CD4-positive, alpha-beta T cell (primary cell): ENCODE results near the gene KCNK3. TPM values are rescaled to one million over a fixed set of nuclear protein-coding genes. Genes with fewer than 3 reads are reported as not detected.

Source experiments
- ATAC-seq: fragments of 200-7000 bp; cut with Tn5 transposase; one replicate; pipeline ENCODE4 v1.10.0; 2022; ENCODE audit warnings: mild to moderate bottlenecking; ENCODE audit not compliant: poor library complexity
- CTCF ChIA-PET: fragments of 350-600 bp; sonication (Branson Sonifier 250); formaldehyde crosslinking; loops from one replicate; lab custom pipeline; 2021; ENCODE audit warnings: antibody characterized with exemption, inconsistent platforms; lab: Charles Lee
- POLR2A ChIA-PET: fragments of 350-600 bp; sonication (Branson Sonifier 250); formaldehyde crosslinking; loops from one replicate; lab custom pipeline; 2021; ENCODE audit warnings: antibody characterized with exemption, inconsistent platforms; lab: Charles Lee
- DNase-seq, 14 experiments: peaks; one replicate each; pipeline ENCODE4 v3.0.0-alpha.2; 2013 to 2020; ENCODE audit warnings: mixed read lengths in 2 of 14
- H3K27ac ChIP-seq, 2 donors: one replicate each; pipeline versions ENCODE4 v1.5.1 to v1.7.0; 2013; ENCODE audit warnings: low read length in 2 of 2, low read depth in 1 of 2, mild to moderate bottlenecking in 1 of 2
- H3K27me3 ChIP-seq, 2 experiments: 1 replicate in 1 of 2; 2 replicates in 1 of 2; pipeline versions ENCODE4 v1.6.1 to v1.7.0; 2013; ENCODE audit warnings: low read length in 2 of 2, control low read depth in 1 of 2, mild to moderate bottlenecking in 1 of 2, moderate library complexity in 1 of 2; ENCODE audit not compliant: insufficient read depth in 2 of 2, control insufficient read depth in 1 of 2
- H3K36me3 ChIP-seq: one replicate; pipeline ENCODE4 v1.6.1; 2013; ENCODE audit warnings: low read length, control low read depth; ENCODE audit not compliant: insufficient read depth
- H3K4me1 ChIP-seq: one replicate; pipeline ENCODE4 v1.6.1; 2013; ENCODE audit warnings: low read length, control low read depth; ENCODE audit not compliant: insufficient read depth
- H3K4me3 ChIP-seq: one replicate; pipeline ENCODE4 v1.5.1; 2013; ENCODE audit warnings: mild to moderate bottlenecking, low read length, moderate library complexity
- H3K9me3 ChIP-seq, 2 experiments: 1 replicate in 1 of 2; 2 replicates in 1 of 2; pipeline versions ENCODE4 v1.6.1 to v1.7.0; 2013; ENCODE audit warnings: low read length in 2 of 2, mild to moderate bottlenecking in 2 of 2, control low read depth in 1 of 2, moderate library complexity in 1 of 2; ENCODE audit not compliant: control insufficient read depth in 1 of 2, insufficient read depth in 1 of 2
- H3K27ac Mint-ChIP-seq: one replicate; pipeline ENCODE4 v1.8.0; 2020; ENCODE audit warnings: mixed read lengths
- H3K27me3 Mint-ChIP-seq: one replicate; pipeline ENCODE4 v1.8.0; 2021; ENCODE audit warnings: mixed read lengths
- H3K36me3 Mint-ChIP-seq: one replicate; pipeline ENCODE4 v1.8.0; 2021; ENCODE audit warnings: low read depth, mixed read lengths
- H3K4me1 Mint-ChIP-seq: one replicate; pipeline ENCODE4 v1.8.0; 2021; ENCODE audit warnings: low read depth, mixed read lengths
- H3K4me3 Mint-ChIP-seq: one replicate; pipeline ENCODE4 v1.8.0; 2020; ENCODE audit warnings: mild to moderate bottlenecking, mixed read lengths
- H3K9me3 Mint-ChIP-seq: one replicate; pipeline ENCODE4 v1.8.0; 2020; ENCODE audit warnings: mixed read lengths
- intact Hi-C, 2 experiments: fragments of 100-400 bp; cut with DNase I in 1 of 2; cut with micrococcal nuclease in 1 of 2; formaldehyde crosslinking; loops; one replicate each; pipeline versions ENCODE4 v1.15.1 to v1.9.0; 2023 to 2025; cut with DNase I, micrococcal nuclease
- total RNA-seq, 174 experiments: library from RNA in 2 of 174; stranded (reverse) in 2 of 174; gene quantifications; one replicate each; pipeline ENCODE4 v1.2.3 and lab custom pipeline; 2021 to 2026
- TF ChIP-seq, protein P1 (sequence below): fragments of 200-600 bp; IDR thresholded peaks from one replicate; pipeline ENCODE4 v1.8.0; 2022; ENCODE audit warnings: antibody characterized with exemption, mild to moderate bottlenecking

KCNK3 gene
- total RNA-seq, 2 experiments from 2014 or later = not detected

DNA sequence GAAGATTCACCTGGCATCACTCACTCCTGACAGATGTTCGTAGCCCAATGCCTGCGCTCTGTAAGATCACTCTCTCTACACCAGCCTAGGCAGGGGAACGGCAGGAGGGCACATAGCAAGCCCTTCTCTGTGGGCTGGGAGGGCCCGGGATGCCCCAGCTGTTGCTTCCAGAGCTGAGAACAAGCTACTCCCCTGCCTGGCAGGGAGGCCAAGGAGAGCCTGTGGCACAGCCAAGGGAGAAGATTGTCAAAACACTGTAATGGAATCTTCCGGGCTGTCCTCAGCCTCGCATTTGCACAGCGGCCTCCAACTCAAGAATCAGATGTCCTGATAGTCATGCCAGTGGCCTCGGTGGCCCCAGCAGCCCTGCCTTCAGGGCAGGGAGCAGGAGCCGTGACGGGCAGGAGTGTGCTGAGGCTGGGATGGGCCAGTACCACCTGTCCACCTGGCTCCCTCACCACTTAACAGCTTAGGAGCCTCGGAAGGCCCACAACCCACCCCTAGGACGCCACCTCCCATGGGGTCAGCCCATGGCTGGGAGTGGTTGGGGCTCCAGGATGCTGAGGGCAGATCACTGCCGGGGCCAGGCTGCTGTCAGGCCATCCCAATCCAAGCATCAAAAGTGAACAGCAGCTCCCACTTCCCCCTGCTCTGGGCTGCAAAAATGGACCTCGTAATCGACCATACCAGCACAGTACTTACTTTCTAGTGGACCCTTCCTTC lies 49.7 kb downstream of the KCNK3 start:
- Histone ChIP-seq H3K9me3 (no peaks in the 10 kb centered on the region), H3K4me1 (no peaks in the 10 kb centered on the region), H3K27ac (no peak overlapping the region), H3K4me3 (no peak overlapping the region), H3K27me3 (no peaks in the 10 kb centered on the region), H3K36me3 (no peaks in the 10 kb centered on the region)
- intact Hi-C loops = no loop called here
- ATAC-seq (no peak), DNase-seq (no peak)
- TF ChIP-seq, protein P1, sequence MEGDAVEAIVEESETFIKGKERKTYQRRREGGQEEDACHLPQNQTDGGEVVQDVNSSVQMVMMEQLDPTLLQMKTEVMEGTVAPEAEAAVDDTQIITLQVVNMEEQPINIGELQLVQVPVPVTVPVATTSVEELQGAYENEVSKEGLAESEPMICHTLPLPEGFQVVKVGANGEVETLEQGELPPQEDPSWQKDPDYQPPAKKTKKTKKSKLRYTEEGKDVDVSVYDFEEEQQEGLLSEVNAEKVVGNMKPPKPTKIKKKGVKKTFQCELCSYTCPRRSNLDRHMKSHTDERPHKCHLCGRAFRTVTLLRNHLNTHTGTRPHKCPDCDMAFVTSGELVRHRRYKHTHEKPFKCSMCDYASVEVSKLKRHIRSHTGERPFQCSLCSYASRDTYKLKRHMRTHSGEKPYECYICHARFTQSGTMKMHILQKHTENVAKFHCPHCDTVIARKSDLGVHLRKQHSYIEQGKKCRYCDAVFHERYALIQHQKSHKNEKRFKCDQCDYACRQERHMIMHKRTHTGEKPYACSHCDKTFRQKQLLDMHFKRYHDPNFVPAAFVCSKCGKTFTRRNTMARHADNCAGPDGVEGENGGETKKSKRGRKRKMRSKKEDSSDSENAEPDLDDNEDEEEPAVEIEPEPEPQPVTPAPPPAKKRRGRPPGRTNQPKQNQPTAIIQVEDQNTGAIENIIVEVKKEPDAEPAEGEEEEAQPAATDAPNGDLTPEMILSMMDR = no peak
- Mint-ChIP-seq H3K9me3 (no peaks in the 10 kb centered on the region), H3K36me3 (no peaks in the 10 kb centered on the region), H3K27me3 (peaks cover 2% of the 10 kb centered on the region), H3K27ac (no peak overlapping the region), H3K4me3 (no peak overlapping the region), H3K4me1 (peaks cover 6% of the 10 kb centered on the region)
- ChIA-PET CTCF (no interaction called here), POLR2A (no interaction called here)

DNA sequence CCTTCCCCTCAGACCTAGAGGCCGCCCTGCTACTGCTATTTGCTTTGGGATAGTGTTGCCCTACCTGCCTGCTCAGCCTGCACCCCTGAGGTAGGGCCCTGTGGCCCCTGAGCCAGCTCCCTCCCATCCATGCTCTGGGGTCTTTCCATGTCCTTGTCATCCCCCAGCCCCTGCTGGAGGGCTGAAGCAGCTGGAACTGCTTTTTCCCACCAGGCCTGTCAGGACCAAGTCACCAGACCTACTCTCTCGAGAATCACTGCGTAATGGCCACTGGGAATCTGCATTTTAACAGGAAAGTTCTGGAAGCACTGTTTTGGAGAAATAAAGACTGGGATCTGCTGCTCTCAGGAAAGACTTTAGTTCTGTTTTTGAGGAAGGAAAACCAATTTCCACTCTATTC lies 51.3 kb downstream of the KCNK3 start:
- no peak overlapping the region for H3K27ac ChIP-seq
- H3K9me3 ChIP-seq = no peaks in the 10 kb centered on the region
- Mint-ChIP-seq H3K27ac (no peak overlapping the region), H3K4me1 (peaks cover 6% of the 10 kb centered on the region), H3K36me3 (no peaks in the 10 kb centered on the region), H3K4me3 (no peak overlapping the region), H3K27me3 (no peaks in the 10 kb centered on the region), H3K9me3 (no peaks in the 10 kb centered on the region)
- ChIA-PET CTCF (no interaction called here), POLR2A (no interaction called here)
- DNase-seq = no peak
- no peaks in the 10 kb centered on the region for H3K4me1 ChIP-seq
- no peaks in the 10 kb centered on the region for H3K36me3 ChIP-seq
- no peak for ATAC-seq
- TF ChIP-seq, protein P1 = no peak
- H3K27me3 ChIP-seq = no peaks in the 10 kb centered on the region
- no peak overlapping the region for H3K4me3 ChIP-seq
- intact Hi-C loops = no loop called here

DNA sequence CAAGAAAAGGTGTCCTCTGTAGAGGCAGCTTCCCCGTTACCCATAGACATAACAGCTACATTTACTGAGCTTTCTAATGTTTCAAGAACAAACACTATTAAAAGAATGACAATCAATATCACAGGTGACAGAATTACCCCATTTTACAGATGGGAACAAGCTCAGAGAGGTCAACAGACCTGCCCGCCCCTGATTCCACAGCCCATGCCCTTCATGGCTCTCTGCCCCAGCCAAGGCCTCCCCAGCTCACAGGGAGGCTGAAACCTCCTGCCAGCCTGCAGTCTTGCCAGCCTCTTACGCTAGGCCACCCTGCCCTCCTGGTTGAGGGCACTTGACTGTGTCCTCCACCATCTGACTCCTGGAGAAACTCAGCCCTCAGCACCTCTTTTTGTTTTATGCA lies 52.4 kb downstream of the KCNK3 start:
- ATAC-seq = no peak

More for the DNA sequence above, 52.4 kb downstream of the KCNK3 start:
- H3K36me3 Mint-ChIP-seq = no peaks in the 10 kb centered on the region
- H3K36me3 ChIP-seq = no peaks in the 10 kb centered on the region
- ChIA-PET POLR2A (no interaction called here), CTCF (interaction anchor here (1.7 kb wide), 1 partner anchor 140 kb away, joined by 5 read pairs; no protein-coding TSS in a partner anchor)
- H3K4me1 ChIP-seq = no peaks in the 10 kb centered on the region
- no peaks in the 10 kb centered on the region for H3K9me3 Mint-ChIP-seq
- H3K27ac Mint-ChIP-seq = no peak overlapping the region
- no peak for DNase-seq
- peaks cover 6% of the 10 kb centered on the region for H3K4me1 Mint-ChIP-seq
- intact Hi-C loops = loop anchor here (1.0 to 5.0 kb wide), 3 partner anchors 140 to 793 kb away; no protein-coding TSS in a partner anchor
- H3K27ac ChIP-seq = no peak overlapping the region
- H3K27me3 ChIP-seq = no peaks in the 10 kb centered on the region
- no peak overlapping the region for H3K4me3 Mint-ChIP-seq
- TF ChIP-seq, protein P1 = no peak
- H3K27me3 Mint-ChIP-seq = no peaks in the 10 kb centered on the region
- no peak overlapping the region for H3K4me3 ChIP-seq
- no peaks in the 10 kb centered on the region for H3K9me3 ChIP-seq
